ENCODE measurements around the gene SEMA3A. TPM values are rescaled to one million over a fixed set of nuclear protein-coding genes. Genes with fewer than 3 reads are reported as not detected.
"Not testable (repeated sequence)": the region's sequence is repeated elsewhere in the genome, so short reads cannot be mapped to it uniquely, and the experiment has no call there.

Gene SEMA3A
- polyA plus RNA-seq, 2 donors, result 0.35 to 0.64 TPM

DNA sequence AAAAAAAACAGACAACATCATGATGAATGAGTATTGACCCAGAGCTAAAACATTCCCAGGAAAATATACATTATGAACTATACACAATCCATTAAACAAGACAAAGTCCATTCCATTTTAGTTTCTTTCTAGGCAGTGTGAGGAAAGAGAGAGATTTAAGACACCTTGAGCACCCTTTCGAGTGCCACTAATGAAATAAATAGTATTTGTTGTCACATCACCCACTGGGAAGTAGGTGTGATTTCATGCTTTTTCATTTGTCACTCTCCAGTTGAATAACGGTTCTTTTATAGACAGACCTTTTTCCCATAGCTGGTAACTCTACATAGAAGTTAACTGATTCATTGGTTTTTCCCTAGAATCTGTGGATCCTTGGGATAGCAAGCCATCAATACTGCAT is 29.9 kb upstream of the SEMA3A start:
- Histone ChIP-seq H3K4me3 (ENCODE audit: low read depth in 1 of 2, low read length in 2 of 2) (no peak overlapping the region), H3K27me3 (ENCODE audit: control insufficient read depth in 1 of 2, insufficient read depth in 2 of 2, low read length in 2 of 2) (no peaks in the 10 kb centered on the region), H3K9me3 (ENCODE audit: control insufficient read depth in 2 of 2, insufficient read depth in 1 of 2, low read depth in 1 of 2, low read length in 1 of 2) (no peaks in the 10 kb centered on the region), H3K27ac (ENCODE audit: low read depth in 2 of 2, low read length in 1 of 2) (no peak overlapping the region), H3K36me3 (ENCODE audit: control insufficient read depth in 2 of 2, insufficient read depth in 2 of 2, low read length in 1 of 2) (no peaks in the 10 kb centered on the region), H3K4me1 (ENCODE audit: control insufficient read depth in 2 of 2, insufficient read depth in 2 of 2, low read length in 1 of 2) (no peaks in the 10 kb centered on the region)
- 79 to 80% methylated on average over 2 of the region's 2 CpGs for WGBS, 2 donors

DNA sequence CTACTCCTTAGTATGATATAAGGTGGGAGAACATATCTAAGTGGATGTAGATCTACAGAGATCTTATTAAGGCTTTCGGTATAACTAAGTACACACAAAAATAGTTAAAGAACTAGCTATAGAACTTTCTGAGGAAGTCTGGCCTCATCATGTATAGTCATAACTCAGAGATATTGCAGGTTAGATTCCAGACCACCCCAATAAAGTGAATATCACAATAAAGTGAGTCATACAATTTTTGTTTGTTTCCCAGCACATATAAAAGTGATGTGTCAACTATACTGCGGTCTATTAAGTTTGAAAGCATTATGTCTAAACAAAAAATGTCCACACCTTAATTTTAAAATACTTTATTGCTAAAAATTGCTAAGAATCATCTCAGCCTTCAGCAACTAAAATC is 24.7 kb upstream of the SEMA3A start:
- Histone ChIP-seq H3K4me3 (ENCODE audit: low read depth in 1 of 2, low read length in 2 of 2) (no peak overlapping the region), H3K27me3 (ENCODE audit: control insufficient read depth in 1 of 2, insufficient read depth in 2 of 2, low read length in 2 of 2) (no peaks in the 10 kb centered on the region), H3K4me1 (ENCODE audit: control insufficient read depth in 2 of 2, insufficient read depth in 2 of 2, low read length in 1 of 2) (no peaks in the 10 kb centered on the region), H3K36me3 (ENCODE audit: control insufficient read depth in 2 of 2, insufficient read depth in 2 of 2, low read length in 1 of 2) (no peaks in the 10 kb centered on the region), H3K27ac (ENCODE audit: low read depth in 2 of 2, low read length in 1 of 2) (no peak overlapping the region), H3K9me3 (ENCODE audit: control insufficient read depth in 2 of 2, insufficient read depth in 1 of 2, low read depth in 1 of 2, low read length in 1 of 2) (no peaks in the 10 kb centered on the region)
- 90 to 93% methylated on average over 2 of the region's 2 CpGs for WGBS, 2 donors

DNA sequence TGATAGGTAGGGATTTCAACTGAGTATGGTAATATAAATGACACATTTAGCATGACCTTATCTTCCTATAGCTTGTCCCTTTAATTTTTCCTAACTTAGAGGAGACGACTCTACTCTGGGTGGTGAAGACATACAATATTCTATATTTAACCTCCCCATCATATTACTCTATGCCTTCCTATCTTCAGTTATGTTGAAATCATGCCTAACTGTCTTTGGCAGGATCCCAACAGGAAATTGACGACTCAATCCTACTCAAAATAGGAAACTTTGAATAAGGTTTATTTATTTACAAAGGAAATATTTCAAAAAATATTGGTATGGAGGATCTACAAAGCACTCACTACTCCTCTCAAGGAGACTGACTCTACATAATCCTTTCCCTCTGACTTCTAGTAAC is 24.1 kb upstream of the SEMA3A start:
- Histone ChIP-seq H3K9me3 (ENCODE audit: control insufficient read depth in 2 of 2, insufficient read depth in 1 of 2, low read depth in 1 of 2, low read length in 1 of 2) (no peaks in the 10 kb centered on the region), H3K36me3 (ENCODE audit: control insufficient read depth in 2 of 2, insufficient read depth in 2 of 2, low read length in 1 of 2) (no peaks in the 10 kb centered on the region), H3K27ac (ENCODE audit: low read depth in 2 of 2, low read length in 1 of 2) (no peak overlapping the region), H3K27me3 (ENCODE audit: control insufficient read depth in 1 of 2, insufficient read depth in 2 of 2, low read length in 2 of 2) (no peaks in the 10 kb centered on the region), H3K4me3 (ENCODE audit: low read depth in 1 of 2, low read length in 2 of 2) (no peak overlapping the region), H3K4me1 (ENCODE audit: control insufficient read depth in 2 of 2, insufficient read depth in 2 of 2, low read length in 1 of 2) (no peaks in the 10 kb centered on the region)
- WGBS, 2 donors, result 32 to 35% methylated on average over 2 of the region's 2 CpGs

DNA sequence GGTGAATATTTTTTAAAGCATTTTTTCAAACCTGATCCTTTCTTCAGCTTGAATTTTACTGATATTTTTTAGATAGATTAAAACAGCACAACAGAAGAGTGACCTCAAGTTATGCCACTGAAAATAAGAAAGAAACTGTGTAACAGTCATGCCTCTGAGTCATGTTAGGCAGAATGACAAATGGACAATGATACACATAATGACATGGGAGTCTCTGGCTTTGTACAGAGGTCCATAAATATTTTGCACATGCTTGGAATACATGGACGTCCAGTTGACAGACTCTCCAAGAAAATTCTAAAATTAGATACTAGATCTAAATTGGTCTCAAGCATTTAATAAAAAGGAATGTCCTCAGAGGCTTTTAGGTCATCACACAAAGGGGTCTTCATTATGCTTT is 21.9 kb upstream of the SEMA3A start:
- 49 to 55% methylated on average over 1 of the region's 1 CpG for WGBS, 2 donors
- Histone ChIP-seq H3K4me1 (ENCODE audit: control insufficient read depth in 2 of 2, insufficient read depth in 2 of 2, low read length in 1 of 2) (no peaks in the 10 kb centered on the region), H3K27me3 (ENCODE audit: control insufficient read depth in 1 of 2, insufficient read depth in 2 of 2, low read length in 2 of 2) (no peaks in the 10 kb centered on the region)

DNA sequence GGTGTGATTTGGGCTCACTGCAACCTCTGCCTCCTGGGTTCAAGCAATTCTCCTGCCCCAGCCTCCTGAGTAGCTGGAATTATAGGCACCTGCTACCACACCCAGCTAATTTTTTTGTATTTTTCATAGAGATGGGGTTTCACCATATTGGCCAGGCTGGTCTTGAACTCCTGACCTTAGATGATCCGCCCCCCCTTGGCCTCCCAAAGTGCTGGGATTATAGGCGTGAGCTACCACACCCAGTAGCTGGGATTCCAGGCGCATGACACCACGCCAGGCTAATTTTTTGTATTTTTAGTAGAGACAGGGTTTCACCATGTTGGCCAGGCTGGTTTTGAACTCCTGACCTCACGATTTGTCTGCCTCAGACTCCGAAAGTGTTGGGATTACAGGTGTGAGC is 20.2 kb upstream of the SEMA3A start:
- not testable (repeated sequence) for H3K36me3 ChIP-seq (ENCODE audit: control insufficient read depth in 2 of 2, insufficient read depth in 2 of 2, low read length in 1 of 2); H3K9me3 ChIP-seq (ENCODE audit: control insufficient read depth in 2 of 2, insufficient read depth in 1 of 2, low read depth in 1 of 2, low read length in 1 of 2); H3K27ac ChIP-seq (ENCODE audit: low read depth in 2 of 2, low read length in 1 of 2); H3K4me1 ChIP-seq (ENCODE audit: control insufficient read depth in 2 of 2, insufficient read depth in 2 of 2, low read length in 1 of 2); H3K4me3 ChIP-seq (ENCODE audit: low read depth in 1 of 2, low read length in 2 of 2); H3K27me3 ChIP-seq (ENCODE audit: control insufficient read depth in 1 of 2, insufficient read depth in 2 of 2, low read length in 2 of 2)
- WGBS, 2 donors, result 86 to 91% methylated on average over 6 of the region's 6 CpGs

More for the DNA sequence above, 21.9 kb upstream of the SEMA3A start:
- H3K9me3 ChIP-seq (ENCODE audit: control insufficient read depth in 2 of 2, insufficient read depth in 1 of 2, low read depth in 1 of 2, low read length in 1 of 2), result no peaks in the 10 kb centered on the region
- no peaks in the 10 kb centered on the region for H3K36me3 ChIP-seq (ENCODE audit: control insufficient read depth in 2 of 2, insufficient read depth in 2 of 2, low read length in 1 of 2)
- no peak overlapping the region for H3K4me3 ChIP-seq (ENCODE audit: low read depth in 1 of 2, low read length in 2 of 2)
- H3K27ac ChIP-seq (ENCODE audit: low read depth in 2 of 2, low read length in 1 of 2), result no peak overlapping the region

DNA sequence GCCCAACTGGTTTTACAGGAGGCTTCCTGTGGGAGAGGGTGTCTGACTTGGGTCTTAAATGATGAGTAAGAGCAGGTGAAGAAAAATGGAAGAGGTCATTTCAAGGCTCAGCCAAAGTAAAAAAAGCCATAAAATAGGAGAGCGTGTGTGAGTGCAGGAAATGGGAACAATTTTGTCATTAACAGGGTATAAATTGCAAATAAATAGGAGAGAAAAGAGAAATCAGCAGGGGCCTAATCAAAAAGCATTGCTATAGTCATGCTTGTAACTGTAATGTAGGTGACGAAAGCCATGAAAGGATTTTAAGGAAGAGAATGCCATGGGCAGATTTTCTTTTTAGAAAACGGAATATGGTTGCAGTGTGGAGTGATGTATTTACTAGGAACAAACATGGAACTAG is 15.7 kb upstream of the SEMA3A start:
- 89 to 92% methylated on average over 3 of the region's 3 CpGs for WGBS, 2 donors
- Histone ChIP-seq H3K4me1 (ENCODE audit: control insufficient read depth in 2 of 2, insufficient read depth in 2 of 2, low read length in 1 of 2) (no peaks in the 10 kb centered on the region), H3K27ac (ENCODE audit: low read depth in 2 of 2, low read length in 1 of 2) (no peak overlapping the region), H3K4me3 (ENCODE audit: low read depth in 1 of 2, low read length in 2 of 2) (no peak overlapping the region), H3K27me3 (ENCODE audit: control insufficient read depth in 1 of 2, insufficient read depth in 2 of 2, low read length in 2 of 2) (no peaks in the 10 kb centered on the region), H3K9me3 (ENCODE audit: control insufficient read depth in 2 of 2, insufficient read depth in 1 of 2, low read depth in 1 of 2, low read length in 1 of 2) (no peaks in the 10 kb centered on the region), H3K36me3 (ENCODE audit: control insufficient read depth in 2 of 2, insufficient read depth in 2 of 2, low read length in 1 of 2) (no peaks in the 10 kb centered on the region)

DNA sequence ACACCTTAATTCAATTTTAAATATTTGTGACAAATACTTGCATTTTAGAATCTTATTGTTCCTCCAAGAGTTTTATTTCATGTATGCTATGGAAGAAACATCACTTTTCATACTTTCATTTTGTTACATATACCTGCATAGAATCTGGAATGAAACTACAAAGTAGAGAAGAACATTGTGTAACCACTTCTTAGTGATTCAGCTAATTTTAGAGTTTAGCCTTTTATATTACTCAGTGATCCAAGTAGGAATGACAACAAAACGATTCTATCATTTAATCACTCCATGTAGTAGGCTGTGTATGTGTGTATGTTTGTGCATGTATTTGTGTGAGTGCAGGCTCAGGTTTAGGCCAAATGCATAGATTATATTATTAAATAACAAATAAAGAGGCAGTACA is 14.4 kb upstream of the SEMA3A start:
- H3K4me1 ChIP-seq (ENCODE audit: control insufficient read depth in 2 of 2, insufficient read depth in 2 of 2, low read length in 1 of 2), result no peaks in the 10 kb centered on the region
- H3K4me3 ChIP-seq (ENCODE audit: low read depth in 1 of 2, low read length in 2 of 2), result no peak overlapping the region
- H3K9me3 ChIP-seq (ENCODE audit: control insufficient read depth in 2 of 2, insufficient read depth in 1 of 2, low read depth in 1 of 2, low read length in 1 of 2), result no peaks in the 10 kb centered on the region
- 49 to 68% methylated on average over 1 of the region's 1 CpG for WGBS, 2 donors
- no peaks in the 10 kb centered on the region for H3K27me3 ChIP-seq (ENCODE audit: control insufficient read depth in 1 of 2, insufficient read depth in 2 of 2, low read length in 2 of 2)
- H3K36me3 ChIP-seq (ENCODE audit: control insufficient read depth in 2 of 2, insufficient read depth in 2 of 2, low read length in 1 of 2), result no peaks in the 10 kb centered on the region
- H3K27ac ChIP-seq (ENCODE audit: low read depth in 2 of 2, low read length in 1 of 2), result no peak overlapping the region

DNA sequence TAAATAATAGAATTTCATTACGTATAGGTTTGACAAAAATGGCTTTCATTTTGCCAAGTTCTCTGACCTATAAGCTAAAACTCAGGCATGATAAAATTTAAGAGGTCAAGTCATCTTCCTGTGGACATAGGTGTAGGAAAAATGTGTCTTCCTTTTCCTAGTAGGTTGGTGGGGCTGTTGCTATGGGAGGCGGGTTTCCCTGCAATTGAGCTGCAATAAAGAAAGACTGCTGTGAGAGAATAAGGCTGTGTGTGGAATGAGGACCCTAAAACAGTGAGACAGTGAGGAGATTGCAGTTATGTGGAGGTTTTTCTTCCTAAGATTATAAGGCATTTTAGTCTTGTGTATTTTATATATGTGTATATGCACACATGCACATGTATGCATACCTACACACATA is 13.0 kb upstream of the SEMA3A start:
- no peak overlapping the region for H3K4me3 ChIP-seq (ENCODE audit: low read depth in 1 of 2, low read length in 2 of 2)
- 90 to 98% methylated on average over 2 of the region's 2 CpGs for WGBS, 2 donors
- no peaks in the 10 kb centered on the region for H3K36me3 ChIP-seq (ENCODE audit: control insufficient read depth in 2 of 2, insufficient read depth in 2 of 2, low read length in 1 of 2)
- H3K9me3 ChIP-seq (ENCODE audit: control insufficient read depth in 2 of 2, insufficient read depth in 1 of 2, low read depth in 1 of 2, low read length in 1 of 2), result no peaks in the 10 kb centered on the region
- H3K27ac ChIP-seq (ENCODE audit: low read depth in 2 of 2, low read length in 1 of 2), result no peak overlapping the region
- H3K27me3 ChIP-seq (ENCODE audit: control insufficient read depth in 1 of 2, insufficient read depth in 2 of 2, low read length in 2 of 2), result no peaks in the 10 kb centered on the region
- H3K4me1 ChIP-seq (ENCODE audit: control insufficient read depth in 2 of 2, insufficient read depth in 2 of 2, low read length in 1 of 2), result no peaks in the 10 kb centered on the region

DNA sequence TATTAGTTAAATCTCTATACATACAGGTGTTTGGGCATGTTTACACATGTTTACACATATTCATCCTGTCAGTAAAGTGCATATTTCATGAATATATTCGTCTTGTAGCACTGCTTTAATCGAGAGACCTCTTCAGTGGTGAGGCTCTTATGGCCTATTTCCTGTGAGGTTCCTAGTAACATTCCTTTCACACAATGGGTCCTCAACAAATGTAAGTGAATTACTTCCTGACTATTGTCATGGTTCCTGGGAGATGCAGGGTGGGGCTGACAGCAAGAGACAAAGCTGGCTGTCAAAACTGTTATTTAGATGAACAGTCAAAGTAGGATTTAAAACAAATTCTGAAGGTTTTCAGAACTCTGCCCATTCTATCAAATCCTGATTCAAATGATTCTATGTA is 12.4 kb upstream of the SEMA3A start:
- Histone ChIP-seq H3K27me3 (ENCODE audit: control insufficient read depth in 1 of 2, insufficient read depth in 2 of 2, low read length in 2 of 2) (no peaks in the 10 kb centered on the region), H3K27ac (ENCODE audit: low read depth in 2 of 2, low read length in 1 of 2) (no peak overlapping the region), H3K36me3 (ENCODE audit: control insufficient read depth in 2 of 2, insufficient read depth in 2 of 2, low read length in 1 of 2) (no peaks in the 10 kb centered on the region), H3K4me1 (ENCODE audit: control insufficient read depth in 2 of 2, insufficient read depth in 2 of 2, low read length in 1 of 2) (no peaks in the 10 kb centered on the region), H3K9me3 (ENCODE audit: control insufficient read depth in 2 of 2, insufficient read depth in 1 of 2, low read depth in 1 of 2, low read length in 1 of 2) (no peaks in the 10 kb centered on the region), H3K4me3 (ENCODE audit: low read depth in 1 of 2, low read length in 2 of 2) (no peak overlapping the region)
- WGBS, 2 donors, result 54 to 62% methylated on average over 2 of the region's 2 CpGs

DNA sequence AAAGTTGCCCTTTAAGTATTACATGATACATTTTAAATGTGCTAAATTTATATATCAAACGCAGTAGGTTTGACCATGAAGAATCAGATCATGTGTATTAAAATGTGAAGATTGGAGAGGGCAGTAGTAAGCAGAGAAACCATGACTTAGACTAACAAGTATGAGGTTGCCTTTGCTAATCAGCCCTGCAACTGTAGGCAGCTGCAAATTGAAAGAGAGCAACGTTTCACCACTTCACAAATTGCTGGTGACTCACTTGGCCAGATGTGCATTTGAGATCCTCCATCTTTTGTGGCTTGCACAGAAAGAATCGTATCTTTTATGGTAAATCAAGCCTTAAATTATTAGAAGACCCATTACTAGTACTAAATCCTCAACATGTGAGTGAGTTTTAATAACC is 10.1 kb upstream of the SEMA3A start:
- Histone ChIP-seq H3K27ac (ENCODE audit: low read depth in 2 of 2, low read length in 1 of 2) (no peak overlapping the region), H3K36me3 (ENCODE audit: control insufficient read depth in 2 of 2, insufficient read depth in 2 of 2, low read length in 1 of 2) (no peaks in the 10 kb centered on the region), H3K9me3 (ENCODE audit: control insufficient read depth in 2 of 2, insufficient read depth in 1 of 2, low read depth in 1 of 2, low read length in 1 of 2) (no peaks in the 10 kb centered on the region), H3K4me3 (ENCODE audit: low read depth in 1 of 2, low read length in 2 of 2) (no peak overlapping the region), H3K4me1 (ENCODE audit: control insufficient read depth in 2 of 2, insufficient read depth in 2 of 2, low read length in 1 of 2) (no peaks in the 10 kb centered on the region), H3K27me3 (ENCODE audit: control insufficient read depth in 1 of 2, insufficient read depth in 2 of 2, low read length in 2 of 2) (no peaks in the 10 kb centered on the region)
- 63 to 70% methylated on average over 3 of the region's 3 CpGs for WGBS, 2 donors

Data from esophagus (tissue), 2 donors.